BJ (cell line): Measurements from ENCODE around the gene VTI1B. TPM values are rescaled to one million over a fixed set of nuclear protein-coding genes. Genes with fewer than 3 reads are reported as not detected.

Source experiments
- CTCF ChIA-PET: fragments of 350-600 bp; formaldehyde crosslinking; extraction: SDS; loops from one replicate; lab custom pipeline; 2021; ENCODE audit warnings: antibody characterized with exemption, inconsistent platforms; lab: Yijun Ruan, JAX
- POLR2A ChIA-PET: fragments of 300-600 bp; sonication (Branson Sonifier 250); formaldehyde crosslinking; extraction: SDS; loops from one replicate; lab custom pipeline; 2021; ENCODE audit warnings: antibody characterized with exemption; lab: Charles Lee
- DNase-seq: peaks from one replicate; pipeline ENCODE4 v3.0.0-alpha.2; 2011; ENCODE audit warnings: low read depth
- H3K27me3 ChIP-seq: 2 replicates; pipeline ENCODE4 v1.6.0; 2011; ENCODE audit warnings: low read length; ENCODE audit not compliant: control insufficient read depth, insufficient read depth
- H3K36me3 ChIP-seq: 2 replicates; pipeline ENCODE4 v1.5.1; 2011; ENCODE audit warnings: low read length; ENCODE audit not compliant: control insufficient read depth, insufficient read depth
- H3K4me3 ChIP-seq: 2 replicates; pipeline ENCODE4 v1.5.1; 2011; ENCODE audit warnings: low read depth, mild to moderate bottlenecking, control low read depth, low read length
- polyA plus RNA-seq: library from polyadenylated mRNA; depleted of rRNA; stranded (reverse); fragments of >200 nt; gene quantifications from 2 replicates; pipeline ENCODE4 v1.2.3, GENCODE V29; 2011
- TF ChIP-seq, protein P1 (sequence below): IDR thresholded peaks from 2 replicates; pipeline ENCODE4 v1.5.1; 2011; ENCODE audit warnings: low read depth, mild to moderate bottlenecking, control low read depth, inconsistent platforms, low read length, moderate library complexity; ENCODE audit not compliant: insufficient read depth

VTI1B gene
- polyA plus RNA-seq, 1 experiment = 66.2 TPM

DNA sequence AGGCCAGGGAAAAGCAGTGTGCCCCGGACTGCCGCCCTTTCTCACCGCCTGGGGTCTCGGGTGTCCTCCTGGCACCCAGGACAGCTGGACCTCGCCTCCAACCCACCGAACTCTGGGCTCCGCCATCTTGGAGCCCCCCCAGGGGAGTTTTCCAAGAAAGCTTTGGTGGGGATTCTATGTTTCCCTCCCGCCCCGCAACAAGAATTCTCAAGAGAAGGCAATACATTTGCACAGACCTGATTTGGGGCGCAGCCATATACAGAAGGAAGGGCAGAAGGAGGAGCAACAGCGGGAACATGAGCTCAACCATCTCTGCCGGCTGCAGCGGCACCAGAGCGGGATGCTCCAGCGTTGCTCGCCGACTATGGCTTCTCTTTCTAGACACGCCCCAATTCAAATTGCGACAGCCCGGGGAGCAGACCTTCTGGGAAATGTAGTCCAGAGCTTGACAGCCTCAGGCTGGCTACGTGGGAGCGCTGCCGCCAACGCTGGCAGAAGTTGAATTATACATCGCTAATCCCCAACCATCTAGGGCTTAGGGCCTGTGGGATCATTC is 21.0 kb upstream of the VTI1B start, which contains the start of gene RDH11:
RDH11 (minus strand) TSS at position 371 of the 556 bp plus-strand sequence; CDS start at position 310, 61 bp downstream.
- TF ChIP-seq, protein P1, sequence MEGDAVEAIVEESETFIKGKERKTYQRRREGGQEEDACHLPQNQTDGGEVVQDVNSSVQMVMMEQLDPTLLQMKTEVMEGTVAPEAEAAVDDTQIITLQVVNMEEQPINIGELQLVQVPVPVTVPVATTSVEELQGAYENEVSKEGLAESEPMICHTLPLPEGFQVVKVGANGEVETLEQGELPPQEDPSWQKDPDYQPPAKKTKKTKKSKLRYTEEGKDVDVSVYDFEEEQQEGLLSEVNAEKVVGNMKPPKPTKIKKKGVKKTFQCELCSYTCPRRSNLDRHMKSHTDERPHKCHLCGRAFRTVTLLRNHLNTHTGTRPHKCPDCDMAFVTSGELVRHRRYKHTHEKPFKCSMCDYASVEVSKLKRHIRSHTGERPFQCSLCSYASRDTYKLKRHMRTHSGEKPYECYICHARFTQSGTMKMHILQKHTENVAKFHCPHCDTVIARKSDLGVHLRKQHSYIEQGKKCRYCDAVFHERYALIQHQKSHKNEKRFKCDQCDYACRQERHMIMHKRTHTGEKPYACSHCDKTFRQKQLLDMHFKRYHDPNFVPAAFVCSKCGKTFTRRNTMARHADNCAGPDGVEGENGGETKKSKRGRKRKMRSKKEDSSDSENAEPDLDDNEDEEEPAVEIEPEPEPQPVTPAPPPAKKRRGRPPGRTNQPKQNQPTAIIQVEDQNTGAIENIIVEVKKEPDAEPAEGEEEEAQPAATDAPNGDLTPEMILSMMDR = no peak
- CTCF ChIA-PET = interaction anchor here (1.0 to 4.7 kb wide), 5 partner anchors 9 to 104 kb away, joined by 3 to 29 read pairs (median 4); no protein-coding TSS in a partner anchor

DNA sequence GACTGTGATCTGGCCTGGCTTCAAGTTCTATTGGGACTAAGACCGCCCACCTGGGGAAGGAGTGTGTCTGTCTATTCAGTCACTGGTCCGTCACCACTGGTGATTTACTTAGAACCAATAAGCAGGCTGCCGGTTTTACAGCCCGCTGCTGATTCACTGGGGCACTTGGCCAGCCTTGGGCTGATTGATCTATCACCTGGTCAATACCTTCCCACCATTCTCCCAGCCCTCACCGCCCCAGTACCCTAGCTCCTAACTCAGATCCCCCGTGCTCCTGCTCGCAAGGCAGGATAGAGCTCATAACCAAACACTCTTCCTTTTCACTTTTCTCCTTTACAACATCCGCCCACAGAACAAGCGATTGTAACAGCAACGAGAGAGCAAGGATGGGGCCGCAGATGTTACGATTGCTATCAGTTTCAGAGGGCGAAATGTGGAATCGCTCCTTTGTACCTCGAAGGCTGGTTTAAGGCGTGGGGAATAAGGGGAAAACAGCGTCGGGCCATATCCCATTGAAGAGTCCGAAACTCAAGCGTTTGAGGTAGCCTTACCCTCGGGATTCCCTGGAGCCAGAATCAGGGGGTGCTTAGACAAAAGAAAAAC is 20.5 kb upstream of the VTI1B start:
- TF ChIP-seq, protein P1 = no peak
- no peaks in the 10 kb centered on the region for H3K27me3 ChIP-seq
- H3K36me3 ChIP-seq = peaks cover 4% of the 10 kb centered on the region
- peak; percentile 51 for DNase-seq
- POLR2A ChIA-PET = no interaction called here
- H3K4me3 ChIP-seq = peak overlapping the region; percentile 64
- CTCF ChIA-PET = interaction anchor here (1.0 to 4.7 kb wide), 5 partner anchors 10 to 104 kb away, joined by 3 to 29 read pairs (median 4); no protein-coding TSS in a partner anchor

More for the DNA sequence above, 21.0 kb upstream of the VTI1B start, which contains the start of gene RDH11:
- POLR2A ChIA-PET = no interaction called here
- Histone ChIP-seq H3K36me3 (no peaks in the 10 kb centered on the region; the same call in 1 of the 2 replicates), H3K27me3 (no peaks in the 10 kb centered on the region), H3K4me3 (peak within 1 kb of the TSS; percentile 64)
- peak; percentile 48 for DNase-seq

DNA sequence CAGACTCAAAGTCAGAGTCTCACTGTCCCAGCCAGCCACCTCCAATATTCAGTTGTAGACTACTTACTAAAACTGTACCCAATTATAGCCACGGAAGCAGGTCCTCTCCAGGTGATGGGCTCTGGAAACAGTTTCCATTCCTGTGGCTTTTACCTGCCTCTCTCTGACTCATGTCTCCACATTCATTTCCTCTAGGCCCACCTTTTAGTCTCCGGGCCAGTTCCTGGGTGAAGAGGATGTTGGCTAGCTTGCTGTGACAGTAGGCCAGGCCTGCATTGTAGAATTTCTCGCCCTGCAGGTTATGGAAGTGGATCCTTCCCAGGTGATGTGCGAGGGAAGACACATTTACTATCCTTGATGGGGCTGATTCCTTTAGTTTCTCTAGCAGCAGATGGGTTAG is 15.6 kb upstream of the VTI1B start:
- no peak for DNase-seq
- H3K27me3 ChIP-seq = no peaks in the 10 kb centered on the region
- H3K4me3 ChIP-seq = no peak overlapping the region
- POLR2A ChIA-PET = no interaction called here
- CTCF ChIA-PET = interaction anchor here (0.6 kb wide), 1 partner anchor 104 kb away, joined by 4 read pairs; no protein-coding TSS in a partner anchor
- peaks cover 17% of the 10 kb centered on the region for H3K36me3 ChIP-seq
- TF ChIP-seq, protein P1 = no peak

DNA sequence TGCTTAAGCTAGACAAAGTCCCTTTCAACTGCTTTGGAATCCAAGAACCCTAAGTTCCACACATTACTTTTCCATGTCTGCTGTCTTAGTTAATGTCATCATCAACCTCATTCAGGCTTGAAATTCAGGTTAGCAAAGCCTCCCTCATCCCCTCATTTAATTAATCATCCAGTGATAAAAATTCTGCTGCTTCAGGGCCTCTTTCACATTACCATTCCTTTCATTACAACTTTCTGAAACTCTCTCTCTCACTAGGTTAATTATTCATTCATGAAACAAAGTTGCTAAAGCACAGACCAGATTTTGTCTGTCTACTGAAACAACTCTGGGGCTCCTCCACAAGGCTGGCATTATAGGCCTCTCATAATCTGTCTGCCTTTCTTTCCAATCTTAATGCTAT is 9.4 kb upstream of the VTI1B start:
- ChIA-PET CTCF (interaction anchor here (1.9 kb wide), 1 partner anchor 113 kb away, joined by 4 read pairs; no protein-coding TSS in a partner anchor), POLR2A (no interaction called here)
- H3K36me3 ChIP-seq = peaks cover 10% of the 10 kb centered on the region; the same call in 1 of the 2 replicates
- DNase-seq = no peak
- TF ChIP-seq, protein P1 = no peak
- no peak overlapping the region for H3K4me3 ChIP-seq
- H3K27me3 ChIP-seq = no peaks in the 10 kb centered on the region

DNA sequence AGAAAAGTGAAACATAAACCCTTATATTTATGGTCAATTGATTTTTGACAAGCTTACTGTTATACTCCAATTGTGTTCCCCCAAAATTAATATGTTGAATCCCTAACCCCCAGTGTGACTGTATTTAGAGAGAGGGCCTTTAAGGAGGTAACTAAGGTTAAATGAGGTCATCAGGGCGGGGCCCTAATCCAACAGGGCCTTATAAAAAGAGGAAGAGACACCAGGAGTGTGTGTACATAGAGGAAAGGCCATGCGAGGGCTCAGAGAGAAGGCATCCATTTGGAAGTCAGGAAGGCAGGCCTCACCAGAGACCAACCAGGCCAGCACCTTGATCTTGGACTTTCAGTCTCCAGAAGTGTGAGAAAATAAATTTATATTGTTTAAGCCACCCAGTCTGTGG is 6.5 kb upstream of the VTI1B start:
- ChIA-PET CTCF (interaction anchor here (1.0 kb wide), 1 partner anchor 110 kb away, joined by 3 read pairs; no protein-coding TSS in a partner anchor), POLR2A (no interaction called here)
- no peak for DNase-seq
- H3K36me3 ChIP-seq = peaks cover 7% of the 10 kb centered on the region
- no peaks in the 10 kb centered on the region for H3K27me3 ChIP-seq
- TF ChIP-seq, protein P1 = no peak
- H3K4me3 ChIP-seq = no peak overlapping the region
